ENCODE measurements around the gene ANAPC7. TPM values are rescaled to one million over a fixed set of nuclear protein-coding genes. Genes with fewer than 3 reads are reported as not detected.
A peak's percentile ranks its signal among the peaks of the same experiment; 100 is the strongest.

Gene ANAPC7
- total RNA-seq, 1 donor from 2014 or later = 48.1 TPM

- no peak for DNase-seq
- Histone ChIP-seq H3K4me1 (peaks cover 11% of the 10 kb centered on the region), H3K9me3 (no peaks in the 10 kb centered on the region), H3K4me3 (no peak overlapping the region), H3K27ac (no peak overlapping the region), H3K27me3 (ENCODE audit: low read depth) (no peaks in the 10 kb centered on the region), H3K36me3 (peaks cover 4% of the 10 kb centered on the region)
- intact Hi-C loops (cut with DNase I) = no loop called here
- TF ChIP-seq, protein P1, sequence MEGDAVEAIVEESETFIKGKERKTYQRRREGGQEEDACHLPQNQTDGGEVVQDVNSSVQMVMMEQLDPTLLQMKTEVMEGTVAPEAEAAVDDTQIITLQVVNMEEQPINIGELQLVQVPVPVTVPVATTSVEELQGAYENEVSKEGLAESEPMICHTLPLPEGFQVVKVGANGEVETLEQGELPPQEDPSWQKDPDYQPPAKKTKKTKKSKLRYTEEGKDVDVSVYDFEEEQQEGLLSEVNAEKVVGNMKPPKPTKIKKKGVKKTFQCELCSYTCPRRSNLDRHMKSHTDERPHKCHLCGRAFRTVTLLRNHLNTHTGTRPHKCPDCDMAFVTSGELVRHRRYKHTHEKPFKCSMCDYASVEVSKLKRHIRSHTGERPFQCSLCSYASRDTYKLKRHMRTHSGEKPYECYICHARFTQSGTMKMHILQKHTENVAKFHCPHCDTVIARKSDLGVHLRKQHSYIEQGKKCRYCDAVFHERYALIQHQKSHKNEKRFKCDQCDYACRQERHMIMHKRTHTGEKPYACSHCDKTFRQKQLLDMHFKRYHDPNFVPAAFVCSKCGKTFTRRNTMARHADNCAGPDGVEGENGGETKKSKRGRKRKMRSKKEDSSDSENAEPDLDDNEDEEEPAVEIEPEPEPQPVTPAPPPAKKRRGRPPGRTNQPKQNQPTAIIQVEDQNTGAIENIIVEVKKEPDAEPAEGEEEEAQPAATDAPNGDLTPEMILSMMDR (IDR thresholded peaks at IDR 0.05) = no peak
- peak in 1 of 2 donors; percentile 11 for ATAC-seq
Observed at GRCh38 chr12:110354172-110354780, 49.2 kb downstream of the ANAPC7 start.

DNA sequence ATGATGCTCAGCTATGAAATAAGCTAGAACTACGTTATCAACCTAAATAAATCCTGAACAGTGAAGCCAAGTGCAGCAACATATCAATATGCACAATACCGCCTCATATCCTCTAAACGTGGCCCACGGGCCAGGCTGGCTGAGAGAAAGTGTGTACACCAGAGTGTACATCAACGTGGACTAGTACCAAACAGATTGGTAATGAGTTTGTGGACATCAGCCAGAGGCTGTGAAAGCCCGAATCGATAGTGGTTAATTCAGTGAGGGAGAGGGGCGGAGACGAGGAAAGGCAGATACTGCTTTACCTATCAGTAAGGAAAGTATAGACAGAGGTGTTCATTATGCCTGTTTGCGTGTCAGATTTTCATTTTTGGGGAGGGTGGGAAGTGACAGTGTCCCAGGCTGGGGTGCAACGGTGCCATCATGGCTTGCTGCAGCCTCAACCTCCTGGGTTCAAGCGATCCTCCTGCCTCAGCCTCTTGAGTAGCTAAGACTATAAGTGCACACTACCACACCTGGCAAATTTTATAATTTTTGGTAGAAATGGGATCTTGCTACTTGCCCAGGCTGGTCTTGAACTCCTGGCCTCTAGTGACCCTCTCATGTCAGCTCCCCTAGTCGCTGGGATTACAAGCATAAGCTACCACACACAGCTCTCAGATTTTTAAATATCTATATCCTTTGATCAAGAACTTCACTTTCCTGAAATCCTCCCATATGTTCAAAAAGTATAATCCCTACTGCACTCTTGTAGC, 50.1 kb downstream of the ANAPC7 start:
- no peaks in the 10 kb centered on the region for H3K27me3 ChIP-seq (ENCODE audit: low read depth)
- TF ChIP-seq, protein P1 (IDR thresholded peaks at IDR 0.05) = no peak
- intact Hi-C loops (cut with DNase I) = no loop called here
- ATAC-seq = no peak
- peaks cover 13% of the 10 kb centered on the region for H3K4me1 ChIP-seq
- H3K4me3 ChIP-seq = no peak overlapping the region
- no peak overlapping the region for H3K27ac ChIP-seq
- peaks cover 13% of the 10 kb centered on the region for H3K36me3 ChIP-seq
- H3K9me3 ChIP-seq = no peaks in the 10 kb centered on the region
- no peak for DNase-seq

DNA sequence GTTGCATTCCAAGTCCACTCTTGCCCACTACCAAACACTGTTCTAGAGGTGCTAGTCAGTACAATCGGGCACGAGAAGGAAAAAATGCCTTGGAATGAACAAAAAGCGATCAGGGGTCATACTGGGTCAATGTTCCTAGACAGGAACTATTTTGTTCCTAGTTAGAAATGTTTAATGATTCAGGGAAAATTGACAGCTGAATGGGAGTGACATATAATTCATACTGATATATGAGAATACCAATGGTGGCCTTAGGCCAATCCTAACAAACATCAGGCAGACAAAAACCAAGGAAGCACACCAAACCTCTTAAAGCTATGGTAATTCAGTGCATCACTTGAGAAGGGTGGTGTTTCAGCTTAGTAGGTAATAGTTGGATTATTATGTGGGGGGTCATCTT, 51.1 kb downstream of the ANAPC7 start:
- no peak for DNase-seq
- intact Hi-C loops (cut with DNase I) = no loop called here
- Histone ChIP-seq H3K36me3 (peaks cover 23% of the 10 kb centered on the region), H3K4me3 (no peak overlapping the region), H3K9me3 (no peaks in the 10 kb centered on the region), H3K4me1 (peaks cover 13% of the 10 kb centered on the region), H3K27me3 (ENCODE audit: low read depth) (no peaks in the 10 kb centered on the region), H3K27ac (no peak overlapping the region)
- TF ChIP-seq, protein P1 (IDR thresholded peaks at IDR 0.05) = no peak
- ATAC-seq = no peak

DNA sequence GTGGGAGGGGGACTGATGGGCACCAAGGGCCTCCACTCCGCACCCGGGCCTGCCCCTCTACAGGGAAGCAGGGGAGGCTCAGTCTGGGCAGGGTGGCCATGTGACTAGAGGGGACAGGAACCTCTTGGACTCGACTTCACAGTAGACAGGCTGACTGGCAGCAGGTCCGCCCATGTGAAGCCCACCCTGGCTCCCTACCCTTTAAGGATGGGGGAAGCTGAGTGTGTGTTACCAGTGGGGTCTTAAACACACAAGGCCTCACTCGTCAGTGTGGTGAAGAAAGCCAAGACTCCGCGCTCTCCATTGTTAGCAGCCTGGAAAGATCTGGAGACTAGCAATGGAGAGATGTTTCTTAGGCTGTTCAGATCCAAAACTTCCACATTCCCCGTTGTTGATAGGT, 52.4 kb downstream of the ANAPC7 start:
- H3K4me1 ChIP-seq = peaks cover 13% of the 10 kb centered on the region
- no peak for DNase-seq
- ATAC-seq = no peak
- no peak overlapping the region for H3K4me3 ChIP-seq
- intact Hi-C loops (cut with DNase I) = no loop called here
- no peaks in the 10 kb centered on the region for H3K9me3 ChIP-seq
- H3K27ac ChIP-seq = no peak overlapping the region
- TF ChIP-seq, protein P1 (IDR thresholded peaks at IDR 0.05) = no peak
- no peaks in the 10 kb centered on the region for H3K27me3 ChIP-seq (ENCODE audit: low read depth)
- H3K36me3 ChIP-seq = peaks cover 36% of the 10 kb centered on the region

DNA sequence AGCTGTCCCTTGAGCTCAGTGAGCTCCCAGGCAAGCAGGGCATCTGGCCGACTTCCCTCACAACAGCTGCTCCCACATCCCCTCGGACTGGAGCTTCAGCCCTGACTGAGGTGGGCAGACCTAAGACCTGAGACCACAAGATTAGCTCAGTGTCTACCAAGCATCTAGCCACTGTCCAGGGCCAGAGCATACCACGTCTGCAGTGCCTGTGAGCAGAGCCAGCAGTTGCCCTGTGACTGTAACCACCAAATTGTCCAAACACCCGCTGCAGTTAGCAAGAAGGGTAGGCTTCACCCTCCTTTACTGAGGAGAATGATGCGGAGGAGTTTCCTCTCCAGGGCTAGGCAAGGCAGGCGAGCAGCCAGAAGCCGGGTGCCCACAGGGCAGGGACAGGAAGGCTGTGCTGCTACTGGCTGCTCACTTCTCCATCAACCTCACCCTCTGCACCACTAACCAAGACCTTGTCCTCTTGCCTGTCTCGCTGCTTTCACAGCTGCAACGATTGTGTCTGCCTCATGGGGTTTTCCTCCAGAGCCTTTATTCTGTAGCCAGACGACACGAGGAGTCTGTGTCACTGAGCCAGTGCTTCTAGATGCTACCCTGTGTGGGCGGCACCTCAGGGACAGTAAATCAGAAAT, 53.9 kb downstream of the ANAPC7 start:
- TF ChIP-seq, protein P1 (IDR thresholded peaks at IDR 0.05) = no peak
- intact Hi-C loops (cut with DNase I) = no loop called here
- peaks cover 51% of the 10 kb centered on the region for H3K36me3 ChIP-seq
- DNase-seq (no peak), ATAC-seq (peak; percentile 20 to 47)
- H3K9me3 ChIP-seq = no peaks in the 10 kb centered on the region
- H3K4me1 ChIP-seq = peaks cover 9% of the 10 kb centered on the region
- no peak overlapping the region for H3K27ac ChIP-seq
- H3K27me3 ChIP-seq (ENCODE audit: low read depth) = no peaks in the 10 kb centered on the region
- H3K4me3 ChIP-seq = no peak overlapping the region

Measured in lower lobe of right lung (tissue), 2 donors.